Middle frontal gyrus (tissue), 1 donor: ENCODE results near the gene PROM2.
"Not testable (repeated sequence)": the region's sequence is repeated elsewhere in the genome, so short reads cannot be mapped to it uniquely, and the experiment has no call there.

ENCODE experiments used
- DNase-seq: peaks from one replicate; pipeline ENCODE4 v3.0.0-alpha.2; 2015; ENCODE audit warnings: low spot score; ENCODE audit errors: extremely low spot score

Gene PROM2

GRCh38 chr2:95274291-95275150, at the start of gene PROM2:
Gene PROM2 (plus strand): TSS chr2:95274449. CDS start chr2:95274586, 137 bp downstream.
- no peak for DNase-seq

- DNase-seq = no peak
Measured at GRCh38 chr2:95225658-95226057, 48.6 kb upstream of the PROM2 start.

GRCh38 chr2:95231723-95232122, 42.5 kb upstream of the PROM2 start:
- peak; percentile 14 for DNase-seq

GRCh38 chr2:95232232-95232631, 42.0 kb upstream of the PROM2 start:
- no peak for DNase-seq

- no peak for DNase-seq
Measured at GRCh38 chr2:95234286-95234785, 39.9 kb upstream of the PROM2 start.

- DNase-seq = no peak
Measured at GRCh38 chr2:95234816-95235215, 39.4 kb upstream of the PROM2 start.

- DNase-seq = no peak
Measured at GRCh38 chr2:95238131-95238530, 36.1 kb upstream of the PROM2 start.

GRCh38 chr2:95240091-95240490, 34.2 kb upstream of the PROM2 start:
- no peak for DNase-seq

- no peak for DNase-seq
Measured at GRCh38 chr2:95240556-95240955, 33.7 kb upstream of the PROM2 start.

- not testable (repeated sequence) for DNase-seq
Measured at GRCh38 chr2:95242084-95242483, 32.2 kb upstream of the PROM2 start.

- DNase-seq = no peak
Measured at GRCh38 chr2:95258271-95258670, 16.0 kb upstream of the PROM2 start.

GRCh38 chr2:95260028-95261023, 13.9 kb upstream of the PROM2 start:
- DNase-seq = peak; percentile 8

GRCh38 chr2:95261602-95262001, 12.6 kb upstream of the PROM2 start:
- DNase-seq = no peak

GRCh38 chr2:95262896-95263542, 11.2 kb upstream of the PROM2 start:
- DNase-seq = no peak

- DNase-seq = peak; percentile 4
Measured at GRCh38 chr2:95264624-95265023, 9.6 kb upstream of the PROM2 start.

- no peak for DNase-seq
Measured at GRCh38 chr2:95265182-95265581, 9.1 kb upstream of the PROM2 start.

- no peak for DNase-seq
Measured at GRCh38 chr2:95266781-95267430, 7.3 kb upstream of the PROM2 start.

- no peak for DNase-seq
Measured at GRCh38 chr2:95267458-95268210, 6.6 kb upstream of the PROM2 start.

GRCh38 chr2:95268211-95269035, 5.8 kb upstream of the PROM2 start:
- DNase-seq = no peak
